ENCODE results near the gene KIAA0513.

DNA sequence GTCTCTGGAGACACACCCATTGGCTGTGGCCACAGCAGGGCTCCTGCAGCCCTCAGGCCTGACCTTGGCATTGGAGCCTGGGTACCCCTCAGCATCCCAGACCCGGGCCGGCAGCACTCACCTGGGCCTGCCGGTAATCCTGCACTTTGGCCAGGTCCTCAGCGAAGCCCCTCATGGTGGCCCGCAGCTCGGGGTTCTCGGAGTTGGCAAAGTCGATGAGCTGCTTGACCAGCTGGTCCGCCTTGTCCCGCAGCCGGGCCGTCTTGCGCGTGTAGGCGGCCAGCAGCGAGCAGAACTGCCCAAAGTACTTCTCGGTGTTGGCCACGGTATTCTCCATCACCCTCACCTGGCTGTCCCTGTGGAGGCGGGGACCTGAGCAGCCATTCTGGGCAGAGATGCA, 82.5 kb downstream of the KIAA0513 start:
- TF ChIP-seq, protein P1, sequence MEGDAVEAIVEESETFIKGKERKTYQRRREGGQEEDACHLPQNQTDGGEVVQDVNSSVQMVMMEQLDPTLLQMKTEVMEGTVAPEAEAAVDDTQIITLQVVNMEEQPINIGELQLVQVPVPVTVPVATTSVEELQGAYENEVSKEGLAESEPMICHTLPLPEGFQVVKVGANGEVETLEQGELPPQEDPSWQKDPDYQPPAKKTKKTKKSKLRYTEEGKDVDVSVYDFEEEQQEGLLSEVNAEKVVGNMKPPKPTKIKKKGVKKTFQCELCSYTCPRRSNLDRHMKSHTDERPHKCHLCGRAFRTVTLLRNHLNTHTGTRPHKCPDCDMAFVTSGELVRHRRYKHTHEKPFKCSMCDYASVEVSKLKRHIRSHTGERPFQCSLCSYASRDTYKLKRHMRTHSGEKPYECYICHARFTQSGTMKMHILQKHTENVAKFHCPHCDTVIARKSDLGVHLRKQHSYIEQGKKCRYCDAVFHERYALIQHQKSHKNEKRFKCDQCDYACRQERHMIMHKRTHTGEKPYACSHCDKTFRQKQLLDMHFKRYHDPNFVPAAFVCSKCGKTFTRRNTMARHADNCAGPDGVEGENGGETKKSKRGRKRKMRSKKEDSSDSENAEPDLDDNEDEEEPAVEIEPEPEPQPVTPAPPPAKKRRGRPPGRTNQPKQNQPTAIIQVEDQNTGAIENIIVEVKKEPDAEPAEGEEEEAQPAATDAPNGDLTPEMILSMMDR (IDR thresholded peaks at IDR 0.05) = no peak
- TF ChIP-seq EP300 (IDR thresholded peaks at IDR 0.05; ENCODE audit: low read depth) = no peak
- TF ChIP-seq POLR2AphosphoS5 (IDR thresholded peaks at IDR 0.05) = no peak
- TF ChIP-seq POLR2A (IDR thresholded peaks at IDR 0.05) = no peak
